ENCODE measurements around the gene HAP1. TPM values are rescaled to one million over a fixed set of nuclear protein-coding genes. Genes with fewer than 3 reads are reported as not detected.
"Not testable (repeated sequence)": the region's sequence is repeated elsewhere in the genome, so short reads cannot be mapped to it uniquely, and the experiment has no call there.

HAP1 gene, protein sequence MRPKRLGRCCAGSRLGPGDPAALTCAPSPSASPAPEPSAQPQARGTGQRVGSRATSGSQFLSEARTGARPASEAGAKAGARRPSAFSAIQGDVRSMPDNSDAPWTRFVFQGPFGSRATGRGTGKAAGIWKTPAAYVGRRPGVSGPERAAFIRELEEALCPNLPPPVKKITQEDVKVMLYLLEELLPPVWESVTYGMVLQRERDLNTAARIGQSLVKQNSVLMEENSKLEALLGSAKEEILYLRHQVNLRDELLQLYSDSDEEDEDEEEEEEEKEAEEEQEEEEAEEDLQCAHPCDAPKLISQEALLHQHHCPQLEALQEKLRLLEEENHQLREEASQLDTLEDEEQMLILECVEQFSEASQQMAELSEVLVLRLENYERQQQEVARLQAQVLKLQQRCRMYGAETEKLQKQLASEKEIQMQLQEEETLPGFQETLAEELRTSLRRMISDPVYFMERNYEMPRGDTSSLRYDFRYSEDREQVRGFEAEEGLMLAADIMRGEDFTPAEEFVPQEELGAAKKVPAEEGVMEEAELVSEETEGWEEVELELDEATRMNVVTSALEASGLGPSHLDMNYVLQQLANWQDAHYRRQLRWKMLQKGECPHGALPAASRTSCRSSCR
- not detected in 2 replicates for total RNA-seq (2014; rRNA removed; shearing (Covaris generic))

DNA sequence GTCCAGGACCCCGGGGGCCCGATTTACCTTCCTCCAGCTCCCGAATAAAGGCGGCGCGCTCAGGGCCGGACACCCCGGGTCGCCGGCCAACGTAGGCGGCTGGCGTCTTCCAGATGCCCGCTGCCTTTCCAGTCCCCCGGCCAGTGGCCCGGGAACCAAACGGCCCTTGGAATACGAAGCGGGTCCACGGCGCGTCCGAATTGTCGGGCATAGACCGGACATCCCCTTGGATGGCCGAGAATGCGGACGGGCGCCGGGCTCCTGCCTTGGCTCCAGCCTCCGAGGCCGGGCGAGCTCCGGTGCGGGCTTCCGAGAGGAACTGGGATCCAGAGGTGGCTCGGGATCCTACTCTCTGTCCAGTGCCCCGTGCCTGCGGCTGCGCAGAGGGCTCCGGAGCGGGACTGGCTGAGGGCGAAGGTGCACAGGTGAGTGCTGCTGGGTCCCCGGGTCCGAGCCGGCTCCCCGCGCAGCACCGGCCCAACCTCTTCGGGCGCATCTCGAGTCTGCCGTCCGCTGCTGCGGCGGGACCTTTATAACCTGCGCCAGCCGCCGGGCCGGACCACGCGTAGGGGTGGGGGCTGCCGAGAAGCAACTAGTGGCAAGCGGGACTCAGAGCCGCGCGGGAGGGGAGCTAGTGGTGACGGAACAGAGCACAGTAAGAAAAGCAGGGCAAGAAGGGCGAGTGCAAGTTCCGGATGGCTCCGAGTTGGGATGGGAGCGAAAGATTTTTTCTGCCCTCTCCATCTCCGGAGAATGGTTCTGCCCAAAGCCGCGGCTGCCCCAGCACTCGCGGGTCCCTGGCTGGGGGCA, at the start of gene HAP1:
TSS of gene HAP1 (minus strand) at position 505 of the 810 bp plus-strand sequence. CDS start at position 496, 9 bp downstream.
- no peak for DNase-seq (ENCODE audit: low spot score)

DNA sequence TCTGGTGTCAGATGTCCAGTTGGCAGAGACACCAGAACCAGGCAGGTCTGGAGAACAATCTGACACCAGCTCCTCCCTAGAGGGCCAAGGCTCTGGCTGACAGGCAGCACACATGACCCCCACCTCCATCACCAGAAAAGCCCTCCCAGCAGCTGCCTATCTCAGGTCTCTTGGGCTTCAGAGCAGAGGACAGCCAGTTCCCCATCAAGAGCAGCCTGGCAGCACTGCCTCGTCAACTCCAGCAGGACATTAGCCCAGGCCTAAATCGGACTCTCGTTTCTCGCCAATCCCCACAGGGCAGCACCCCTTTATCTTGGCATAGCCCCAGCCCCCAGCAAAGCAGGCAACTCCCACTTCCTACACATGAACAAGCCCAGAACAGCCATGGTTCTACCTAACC, 47.7 kb upstream of the HAP1 start:
- no peak for DNase-seq (ENCODE audit: low spot score)

DNA sequence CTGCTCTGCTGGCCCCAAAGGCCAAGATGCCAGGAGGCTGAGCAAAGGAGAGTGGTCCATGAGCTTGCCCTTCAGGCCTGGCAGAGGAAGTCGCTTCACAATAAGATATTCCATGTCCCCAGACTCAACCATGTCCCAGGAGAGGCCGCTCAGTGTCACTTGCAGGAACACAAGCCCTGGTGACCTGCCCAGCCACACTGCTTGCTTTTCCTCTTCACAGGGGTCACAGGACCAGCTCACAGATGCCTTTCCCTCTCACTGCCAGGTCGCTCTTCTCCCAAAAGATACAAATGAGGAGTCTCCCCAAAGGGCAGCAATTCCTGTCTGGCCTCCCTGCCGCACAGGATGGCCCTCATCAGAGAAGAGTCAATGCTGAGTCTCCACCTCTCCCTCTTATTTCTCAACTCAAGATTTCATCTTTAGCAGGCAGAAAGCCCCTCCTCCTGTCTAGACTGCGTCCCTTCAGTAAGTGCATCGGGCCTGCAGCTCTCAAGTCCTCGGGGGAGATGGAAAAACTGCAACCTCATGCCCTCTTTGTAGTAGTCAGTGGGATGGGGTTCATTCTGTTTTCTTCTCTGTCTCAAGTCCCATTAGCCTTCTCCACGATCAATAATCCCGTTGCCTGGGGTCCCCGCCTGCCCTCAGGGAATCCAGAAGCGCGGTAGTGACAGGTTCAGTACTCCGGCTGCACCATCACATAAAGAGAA, 47.1 kb upstream of the HAP1 start:
- DNase-seq (ENCODE audit: low spot score), result no peak

DNA sequence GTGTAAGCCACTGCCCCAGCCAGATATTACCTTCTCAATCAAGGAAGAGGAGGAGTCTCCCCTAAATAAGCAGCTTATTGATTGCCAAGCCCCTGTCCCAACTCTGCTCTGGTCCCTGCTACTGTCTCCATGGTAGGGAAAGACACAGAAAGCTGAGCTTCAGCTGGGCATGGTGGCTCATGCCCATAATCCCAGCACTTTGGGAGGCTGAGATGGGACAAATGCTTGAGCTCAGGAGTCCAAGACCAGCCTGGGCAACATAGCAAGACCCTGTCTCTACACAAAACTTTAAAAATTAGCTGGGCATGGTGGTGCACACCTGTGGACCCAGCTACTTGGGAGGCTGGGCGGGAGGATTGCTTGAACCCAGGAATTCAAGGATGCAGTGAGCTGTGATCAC, 45.5 kb upstream of the HAP1 start:
- no peak for DNase-seq (ENCODE audit: low spot score)

DNA sequence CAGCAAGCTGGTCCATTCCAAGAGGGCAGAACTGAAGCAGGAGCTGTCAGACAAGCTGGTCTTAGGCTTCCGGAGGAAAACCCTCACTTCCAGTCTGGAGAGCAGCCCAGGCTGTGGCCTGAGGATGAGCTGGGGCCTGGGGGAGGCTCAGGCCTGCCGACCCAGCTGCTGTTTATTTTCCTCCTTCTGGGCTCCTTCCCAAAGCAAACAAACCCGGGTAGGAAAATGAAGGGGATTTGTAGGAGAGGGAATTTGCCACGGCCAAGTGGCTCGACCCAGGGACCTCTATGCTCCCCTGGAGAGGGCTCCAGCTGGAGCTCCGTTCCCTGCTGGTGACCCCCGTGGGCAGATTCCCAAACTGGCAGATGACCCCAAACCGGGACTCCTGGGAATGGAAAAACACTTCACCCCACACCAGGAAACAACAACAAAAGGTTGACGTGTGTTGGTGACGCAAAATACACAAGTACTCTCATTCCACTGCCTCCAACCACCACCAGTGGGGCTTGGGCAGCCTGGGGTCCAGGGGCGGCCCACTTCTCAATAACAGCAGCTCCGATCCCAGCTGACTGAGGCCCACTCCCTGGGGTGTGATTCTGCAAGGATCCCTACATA, 43.2 kb upstream of the HAP1 start:
- peak; percentile 79 for DNase-seq (ENCODE audit: low spot score)

DNA sequence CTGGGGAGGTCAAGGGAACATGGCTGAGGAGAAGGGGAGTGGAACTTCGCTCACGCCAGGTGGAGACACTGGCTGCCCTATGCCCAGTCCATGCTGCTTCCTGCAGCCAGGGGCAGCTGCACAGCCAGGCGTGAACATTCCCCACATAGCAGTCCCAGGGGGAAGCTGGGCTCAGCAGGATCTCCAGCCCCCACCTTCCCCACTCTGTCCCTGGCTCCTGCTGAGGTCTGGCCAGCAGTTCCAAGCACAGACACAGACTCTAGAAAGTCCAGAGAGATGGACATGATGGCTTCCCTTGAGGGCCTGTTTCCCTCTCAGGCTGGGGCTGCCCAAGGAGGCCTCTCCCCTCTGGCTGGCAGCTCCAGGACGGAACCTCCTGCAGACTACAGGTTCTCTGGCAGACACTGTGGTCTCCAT, 42.7 kb upstream of the HAP1 start:
- DNase-seq (ENCODE audit: low spot score), result no peak

DNA sequence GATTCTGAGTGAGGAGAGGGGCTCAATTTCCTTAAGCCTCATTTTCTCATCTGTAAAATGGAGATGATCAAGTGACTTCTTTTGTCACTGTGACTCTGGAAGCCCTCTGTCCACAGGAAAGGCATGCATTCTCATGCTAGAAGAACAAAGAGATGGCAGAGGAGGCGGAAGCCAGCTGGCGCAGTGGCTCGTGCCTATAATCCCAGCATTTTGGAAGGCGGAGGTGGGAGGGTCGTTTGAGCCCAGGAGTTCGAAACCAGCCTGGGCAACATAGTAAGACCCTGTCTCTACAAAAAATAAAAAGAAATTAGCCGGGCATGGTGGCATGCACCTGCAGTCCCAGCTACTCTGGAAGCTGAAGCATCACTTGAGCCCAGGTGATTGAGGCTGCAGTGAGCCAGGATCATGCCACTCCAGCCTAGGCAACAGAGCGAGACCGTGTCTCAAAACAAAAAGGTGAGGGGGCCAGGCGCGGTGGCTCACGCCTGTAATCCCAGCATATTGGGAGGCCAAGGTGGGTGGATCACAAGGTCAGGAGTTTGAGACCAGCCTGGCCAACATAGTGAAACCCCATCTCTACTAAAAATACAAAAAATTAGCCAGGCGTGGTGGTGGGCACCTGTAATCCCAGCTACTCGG, 41.9 kb upstream of the HAP1 start:
- DNase-seq (ENCODE audit: low spot score), result not testable (repeated sequence)

DNA sequence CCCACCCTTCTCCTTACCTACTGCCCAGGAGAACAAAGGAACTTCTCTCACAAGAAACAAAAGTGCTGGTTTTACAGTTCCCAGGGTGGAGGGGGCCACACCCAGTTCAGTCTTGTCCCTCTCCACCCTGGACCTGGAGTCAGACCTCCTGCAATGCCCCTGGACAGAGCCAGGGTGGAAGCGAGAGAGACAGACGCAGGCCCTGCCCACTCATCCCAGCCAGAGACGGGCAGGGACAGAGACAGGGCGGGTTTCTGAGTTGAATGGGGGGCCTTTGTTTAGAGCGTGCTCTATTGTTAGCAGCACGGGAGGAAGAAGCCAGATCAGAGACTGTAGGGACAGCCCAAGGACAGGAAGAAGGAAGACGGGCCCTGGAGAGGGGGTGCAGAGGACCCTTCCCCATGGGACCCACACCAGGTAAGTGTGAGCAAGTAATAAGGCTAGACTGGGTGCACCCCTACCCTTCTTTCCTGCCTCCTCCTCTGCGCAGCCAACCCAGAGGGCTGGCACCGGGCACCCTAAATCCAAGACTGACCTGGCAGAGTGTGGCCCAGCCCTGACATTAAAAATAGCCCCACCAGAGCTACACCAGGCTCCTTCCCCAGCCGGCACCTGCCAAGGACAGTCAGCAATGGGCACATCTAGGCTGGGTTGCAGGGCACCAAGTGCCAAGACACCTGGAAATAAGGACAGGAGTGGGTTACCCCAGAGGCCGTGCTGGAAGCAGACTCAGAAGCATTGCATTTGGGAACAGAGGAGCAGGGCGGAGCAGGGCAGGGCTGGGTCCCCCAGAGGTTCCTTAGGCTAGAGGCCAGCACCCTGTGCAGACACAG, 41.2 kb upstream of the HAP1 start:
- DNase-seq (ENCODE audit: low spot score), result peak; percentile 66

DNA sequence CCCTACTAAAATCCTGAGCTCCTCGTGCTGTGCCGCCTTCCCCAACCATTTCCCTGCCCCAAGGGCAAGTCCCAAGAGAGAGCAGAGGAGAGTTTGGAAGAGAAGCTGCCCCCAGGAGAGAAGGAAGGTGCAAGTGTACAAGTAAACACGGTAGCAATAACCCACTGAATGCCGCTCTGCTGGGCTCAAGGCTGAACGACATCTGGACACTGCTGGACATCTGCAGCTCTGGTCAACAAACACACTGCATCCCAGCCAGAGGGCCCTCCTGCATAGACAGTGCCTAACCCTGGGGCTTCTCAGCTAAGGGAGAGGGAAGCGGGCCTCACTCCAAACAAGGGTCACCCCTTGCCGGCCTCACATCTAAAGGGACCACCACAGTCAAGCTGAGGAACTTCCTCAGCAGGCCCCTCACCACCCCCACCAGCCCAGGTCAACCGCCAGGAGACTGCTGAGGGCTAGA, 39.3 kb upstream of the HAP1 start:
- DNase-seq (ENCODE audit: low spot score), result peak; percentile 32

DNA sequence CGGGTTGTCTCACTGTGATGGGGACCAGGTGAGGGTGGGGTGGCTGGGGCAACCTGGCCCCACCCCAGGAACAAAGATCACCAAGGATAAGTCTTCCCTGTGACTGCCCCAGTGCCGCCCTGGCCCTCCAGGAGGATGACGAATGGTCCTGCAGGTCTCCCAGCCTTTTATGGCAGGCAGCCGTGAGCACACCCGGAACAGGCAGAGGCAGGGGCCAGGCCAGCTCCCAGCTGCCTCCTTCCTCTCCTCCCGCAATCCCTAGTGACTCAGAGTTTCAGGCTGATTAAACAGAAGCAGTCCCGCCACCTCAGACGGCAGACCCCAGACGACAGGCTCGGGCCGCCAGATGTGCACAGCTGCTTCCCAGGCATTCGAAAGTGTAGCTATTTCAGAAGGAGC, 38.7 kb upstream of the HAP1 start:
- DNase-seq (ENCODE audit: low spot score), result peak; percentile 95

DNA sequence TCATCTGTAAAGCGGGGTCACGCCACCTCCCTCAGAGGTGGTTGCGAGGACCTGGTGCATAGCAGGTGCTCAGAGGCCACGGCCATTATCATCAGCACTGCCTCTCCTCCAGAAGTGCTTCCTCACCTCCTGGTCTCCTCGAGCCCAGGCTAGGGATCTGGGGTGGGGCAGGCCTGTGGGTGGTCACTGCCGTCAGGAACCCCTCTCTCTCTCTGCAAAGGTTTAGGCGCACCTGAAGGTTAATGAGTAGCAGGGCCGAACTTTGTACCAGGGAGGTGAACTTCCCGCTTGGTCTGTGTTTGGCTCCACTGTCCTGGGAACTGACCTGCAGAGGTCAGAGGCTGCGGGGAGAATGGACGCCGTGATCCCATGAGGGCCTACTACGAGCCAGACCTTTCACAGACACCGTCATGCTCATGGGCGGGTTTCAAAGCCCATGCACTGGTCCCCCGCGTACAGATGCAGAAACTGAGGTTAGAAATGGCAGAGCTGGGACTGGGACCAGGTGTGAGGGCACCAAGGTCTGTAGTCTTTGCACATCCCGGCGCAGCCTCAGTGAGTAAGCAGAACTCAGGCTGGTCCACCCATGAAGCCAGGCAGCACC, 38.2 kb upstream of the HAP1 start:
- DNase-seq (ENCODE audit: low spot score), result peak; percentile 79

DNA sequence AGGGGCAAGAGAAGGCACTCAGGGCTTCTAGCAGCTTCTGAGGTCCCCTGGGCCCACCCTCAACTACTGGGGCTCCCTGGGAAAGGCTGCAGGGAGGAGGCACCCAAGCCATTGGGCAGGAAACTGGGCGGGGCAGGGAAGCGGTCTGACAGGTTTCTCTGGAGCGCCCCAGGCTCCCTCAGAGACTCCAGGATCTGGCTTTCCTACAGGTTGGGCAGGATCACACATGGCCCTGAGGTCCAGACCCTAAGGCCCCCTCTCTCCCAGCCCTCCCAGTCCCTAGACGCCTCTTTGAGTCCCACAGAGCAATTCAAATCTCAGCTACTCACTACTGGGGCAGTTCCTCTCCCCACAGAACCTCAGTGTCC, 37.8 kb upstream of the HAP1 start:
- DNase-seq (ENCODE audit: low spot score), result peak; percentile 97

DNA sequence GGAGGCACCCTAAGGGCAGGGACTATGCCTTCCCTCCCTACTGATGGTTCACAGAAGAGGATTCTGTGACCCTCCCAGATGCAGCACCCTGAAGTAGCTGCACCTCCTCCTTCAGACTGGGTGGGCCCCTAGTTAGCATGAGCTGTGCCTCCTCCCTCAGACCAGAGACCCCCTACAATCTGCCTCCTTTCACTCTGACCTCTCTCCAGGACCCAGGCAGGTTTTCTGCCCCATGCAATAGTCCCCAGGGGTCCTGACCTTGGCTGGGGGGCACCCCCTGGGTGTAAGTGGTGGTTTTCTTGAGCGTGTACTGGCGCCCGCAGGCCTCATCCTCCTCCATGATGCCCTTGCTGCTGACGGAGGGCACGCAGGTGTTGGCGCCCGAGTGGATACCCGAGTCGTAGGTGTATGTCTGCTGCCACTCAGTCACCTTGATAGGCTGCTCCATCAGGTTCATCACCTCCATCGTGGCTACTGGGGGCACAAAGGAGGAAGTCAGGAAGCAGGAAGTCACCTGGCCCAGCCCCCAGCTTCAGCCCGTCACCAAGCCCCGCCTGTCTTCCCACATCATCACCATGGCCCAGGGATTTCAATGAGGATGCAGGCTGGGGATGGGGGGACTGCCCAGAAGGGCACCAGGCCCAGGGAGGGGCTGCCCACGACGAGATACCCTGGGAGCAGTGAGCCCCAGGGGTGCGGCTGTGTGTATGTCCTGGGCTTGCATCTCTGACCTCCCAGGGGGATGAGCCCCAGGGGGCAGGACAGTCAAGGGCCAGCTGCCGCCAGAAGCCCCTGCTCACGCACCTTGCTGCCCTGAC, 37.2 kb upstream of the HAP1 start:
- DNase-seq (ENCODE audit: low spot score), result peak; percentile 35

DNA sequence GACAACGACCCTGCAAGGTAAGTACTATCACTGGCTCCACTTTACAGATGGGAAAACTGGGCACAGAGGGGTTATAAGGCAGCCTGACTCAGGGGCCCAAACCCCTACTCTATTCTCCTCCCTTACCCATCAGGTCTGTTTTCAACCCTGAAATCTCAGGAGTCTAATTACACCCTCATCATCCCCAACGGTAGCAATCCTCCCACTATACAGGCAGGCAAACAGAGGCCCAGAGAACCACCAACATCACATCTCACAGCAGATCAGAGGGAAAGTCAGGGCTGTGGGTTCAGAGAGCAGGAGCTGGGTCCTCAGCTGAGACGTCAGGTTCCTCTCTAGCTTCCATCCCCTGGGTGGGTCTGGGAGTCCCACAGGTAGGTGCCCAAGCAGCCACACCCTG, 35.5 kb upstream of the HAP1 start:
- no peak for DNase-seq (ENCODE audit: low spot score)

DNA sequence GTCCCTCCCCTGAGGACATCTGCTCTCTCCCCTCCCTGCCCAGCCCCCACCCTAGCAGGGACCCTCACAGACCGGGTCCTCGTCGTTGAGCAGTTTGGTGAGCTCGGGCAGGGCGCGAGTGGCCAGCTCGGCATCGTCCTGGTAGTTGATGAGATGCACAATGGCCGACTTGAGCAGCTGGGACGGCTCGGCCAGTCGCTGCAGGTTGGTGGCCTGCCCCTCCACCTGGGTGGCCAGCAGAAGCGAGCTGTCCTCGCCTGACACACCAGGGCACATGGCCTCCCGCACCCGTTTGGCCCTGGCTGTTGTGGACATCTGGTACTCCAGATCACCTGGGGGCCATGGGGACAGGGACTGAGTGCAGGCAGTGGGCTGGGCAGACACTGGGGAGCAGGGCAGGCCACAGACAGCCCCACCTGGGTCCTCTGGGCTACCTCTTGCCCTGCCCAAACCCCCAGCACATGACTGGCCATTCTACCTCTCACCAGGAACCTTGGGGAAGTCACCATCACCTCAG, 35.0 kb upstream of the HAP1 start:
- no peak for DNase-seq (ENCODE audit: low spot score)

DNA sequence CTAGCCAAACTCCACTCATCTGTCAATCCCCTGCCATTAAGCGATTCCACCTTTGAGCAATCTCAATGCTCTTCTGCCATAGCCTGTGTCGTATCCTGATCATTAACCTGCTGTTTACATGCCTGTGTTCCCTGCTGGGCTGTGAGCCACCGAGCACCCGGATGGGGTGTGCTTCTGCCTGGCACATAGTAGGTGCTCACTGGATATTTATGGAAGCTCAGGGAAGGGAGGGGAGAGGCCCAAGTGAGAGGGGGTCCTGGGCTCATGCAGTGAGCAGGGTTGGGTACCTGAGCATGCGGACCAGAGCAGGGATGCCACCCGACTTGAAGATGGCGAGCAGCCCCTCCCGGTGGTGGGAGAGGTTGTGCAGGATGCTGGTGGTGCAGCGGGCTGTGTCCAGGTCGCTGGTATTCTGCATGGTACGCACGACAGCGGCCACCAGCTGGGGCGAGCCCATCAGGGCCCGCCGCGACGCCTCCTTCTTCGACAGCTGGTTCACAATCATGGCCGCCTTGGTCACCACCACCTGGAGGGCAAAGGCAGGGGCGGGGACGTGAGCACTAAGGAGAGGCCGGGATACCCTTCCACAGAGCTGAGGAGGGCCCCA, 34.3 kb upstream of the HAP1 start:
- no peak for DNase-seq (ENCODE audit: low spot score)

DNA sequence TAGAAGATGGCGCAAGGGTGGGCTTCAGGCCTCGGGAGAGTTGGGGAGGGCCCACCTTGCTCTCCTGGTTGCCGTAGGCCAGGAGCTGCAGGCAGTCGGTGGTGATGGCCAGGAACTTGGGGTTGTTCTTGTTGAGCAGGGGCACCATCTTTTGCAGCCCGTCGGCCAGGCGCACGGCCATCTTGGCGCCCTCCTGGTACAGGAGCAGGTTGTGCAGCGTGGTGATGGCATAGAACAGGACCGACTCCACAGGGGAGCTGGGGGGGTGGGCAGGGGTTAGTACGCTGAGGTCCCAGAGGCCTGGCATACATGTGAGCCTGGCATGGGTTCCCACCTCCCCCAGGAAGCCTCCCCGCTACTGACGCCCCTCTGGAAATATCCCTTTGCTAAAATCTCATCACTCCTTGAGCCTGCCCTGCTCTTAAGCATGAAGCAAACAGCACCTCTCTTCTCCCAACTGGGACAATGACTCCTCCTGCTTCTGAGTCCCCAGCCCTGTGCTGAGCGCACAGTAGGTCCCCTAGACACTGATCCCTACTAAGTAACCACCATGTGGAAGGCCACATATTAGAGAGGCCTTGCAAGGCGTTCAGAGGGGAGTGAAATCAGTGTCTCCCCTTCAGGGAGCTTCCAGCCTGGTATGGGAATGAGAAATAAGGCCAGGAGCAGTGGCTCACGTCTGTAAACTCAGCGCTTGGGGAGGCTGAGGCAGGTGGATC, 33.0 kb upstream of the HAP1 start:
- no peak for DNase-seq (ENCODE audit: low spot score)
